ENCODE data around the gene DLGAP4.

The DLGAP4 gene

DNA sequence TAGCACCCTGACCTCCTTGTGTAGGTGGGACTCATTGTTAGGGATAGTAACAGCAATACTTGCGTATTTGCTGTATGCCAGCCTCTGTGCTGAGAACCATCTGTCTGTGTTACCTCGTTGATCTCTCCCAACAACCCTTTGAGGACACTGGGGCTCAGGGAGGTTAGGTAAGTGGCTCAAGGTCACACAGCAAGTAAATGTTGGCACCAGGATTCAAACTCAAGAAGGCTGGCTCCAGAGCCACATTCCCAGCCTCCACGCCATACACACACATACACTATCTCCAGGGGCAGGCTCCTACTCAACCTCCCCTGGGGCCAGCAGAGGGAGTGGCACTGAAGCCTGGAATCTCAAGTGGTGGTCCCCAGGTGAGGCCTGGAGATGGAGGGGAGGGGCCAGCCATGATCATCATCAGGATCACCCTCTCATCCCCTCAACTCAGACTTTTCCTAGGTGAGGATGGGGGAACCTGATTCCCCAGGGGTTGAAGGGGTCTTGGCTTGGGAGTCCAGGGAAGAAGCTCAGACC is 109.4 kb downstream of the DLGAP4 start:
- DNase-seq: no peak

DNA sequence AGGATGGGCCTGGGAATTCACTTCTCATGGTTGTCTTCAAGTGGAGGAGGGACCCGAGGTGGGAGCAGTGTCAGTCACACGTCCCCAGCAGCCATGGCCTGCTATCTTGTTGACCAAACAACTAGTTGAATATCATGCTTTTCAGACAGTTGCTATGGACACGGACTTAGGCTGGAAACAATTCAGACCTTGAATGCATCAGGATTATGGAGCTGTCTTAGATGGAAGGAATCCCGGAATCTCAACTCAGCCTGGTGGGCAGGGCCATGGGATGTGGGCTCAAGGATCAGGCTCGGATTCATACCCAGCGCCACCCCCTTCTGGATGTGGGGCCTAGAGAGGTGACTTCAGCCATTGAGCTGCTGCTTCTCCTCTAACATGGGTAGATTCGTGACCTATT is 112.6 kb downstream of the DLGAP4 start:
- DNase-seq: no peak

DNA sequence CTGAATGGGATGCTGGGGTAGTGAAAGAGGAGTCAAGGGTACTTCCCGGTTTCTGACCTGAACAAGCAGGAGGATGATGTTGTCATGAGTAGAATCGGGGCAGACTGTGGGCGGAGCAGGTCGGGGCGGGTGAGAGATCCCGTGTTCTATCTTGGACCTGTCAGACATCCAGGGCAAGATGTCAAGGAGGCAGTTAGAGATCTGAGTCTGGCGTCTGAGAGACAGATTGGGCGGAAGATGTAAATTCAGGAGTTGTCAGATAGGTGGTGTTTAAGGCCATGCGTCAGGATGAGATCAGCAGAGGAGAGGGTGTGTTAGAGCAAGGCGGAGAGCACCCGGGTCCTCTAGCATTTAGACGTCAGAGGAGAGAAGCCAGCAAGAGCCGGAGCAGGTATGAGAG is 115.5 kb downstream of the DLGAP4 start:
- DNase-seq: no peak

DNA sequence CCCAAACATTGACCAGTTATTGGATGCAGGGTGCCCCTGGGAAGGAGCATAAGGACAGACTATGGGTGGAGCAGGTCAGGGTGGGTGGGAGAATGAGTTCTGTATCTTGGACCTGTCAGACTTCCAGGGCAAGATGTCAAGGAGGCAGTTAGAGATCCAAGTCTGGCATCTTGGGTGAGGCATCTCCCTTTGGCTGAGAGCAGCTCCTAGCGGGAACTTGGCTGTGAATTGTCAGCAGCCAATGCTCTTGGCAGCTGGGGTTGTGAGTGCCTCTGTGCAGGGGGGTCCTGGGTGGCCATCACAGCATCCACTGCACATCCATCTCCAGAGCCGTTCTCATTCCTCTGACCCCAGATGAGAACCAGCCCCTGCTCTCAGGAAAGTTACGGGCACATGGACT is 118.2 kb downstream of the DLGAP4 start:
- no peak for DNase-seq

DNA sequence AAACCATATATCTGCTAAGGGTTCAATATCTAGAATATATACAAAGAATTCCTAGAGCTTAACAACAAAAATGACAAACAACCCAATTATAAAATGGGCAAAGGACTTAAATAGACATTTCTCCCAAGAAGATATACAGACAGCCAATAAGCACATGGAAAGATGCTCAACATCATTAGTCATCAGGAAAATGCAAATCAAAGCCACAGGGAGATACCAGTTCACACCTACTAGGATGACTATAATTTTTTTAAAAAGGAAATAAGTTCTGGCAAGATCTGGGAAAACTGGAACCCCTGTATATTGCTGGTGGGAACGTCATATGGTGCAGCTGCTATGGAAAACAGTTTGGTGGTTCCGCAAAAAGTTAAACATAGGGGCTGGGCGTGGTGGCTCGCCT is 119.0 kb downstream of the DLGAP4 start:
- no peak for DNase-seq

DNA sequence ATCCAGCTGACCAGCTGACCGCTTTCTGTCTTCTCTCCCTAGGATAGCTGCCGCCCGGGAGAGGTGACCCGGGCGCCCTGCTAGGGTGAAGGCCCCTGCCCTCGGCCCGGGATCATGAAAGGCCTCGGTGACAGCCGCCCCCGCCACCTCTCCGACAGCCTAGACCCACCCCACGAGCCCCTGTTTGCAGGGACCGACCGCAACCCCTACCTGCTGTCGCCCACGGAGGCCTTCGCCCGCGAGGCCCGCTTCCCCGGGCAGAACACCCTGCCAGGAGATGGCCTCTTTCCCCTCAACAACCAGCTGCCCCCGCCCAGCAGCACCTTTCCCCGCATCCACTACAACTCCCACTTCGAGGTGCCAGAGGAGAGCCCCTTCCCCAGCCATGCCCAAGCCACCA is 125.5 kb downstream of the DLGAP4 start:
- no peak for DNase-seq

DNA sequence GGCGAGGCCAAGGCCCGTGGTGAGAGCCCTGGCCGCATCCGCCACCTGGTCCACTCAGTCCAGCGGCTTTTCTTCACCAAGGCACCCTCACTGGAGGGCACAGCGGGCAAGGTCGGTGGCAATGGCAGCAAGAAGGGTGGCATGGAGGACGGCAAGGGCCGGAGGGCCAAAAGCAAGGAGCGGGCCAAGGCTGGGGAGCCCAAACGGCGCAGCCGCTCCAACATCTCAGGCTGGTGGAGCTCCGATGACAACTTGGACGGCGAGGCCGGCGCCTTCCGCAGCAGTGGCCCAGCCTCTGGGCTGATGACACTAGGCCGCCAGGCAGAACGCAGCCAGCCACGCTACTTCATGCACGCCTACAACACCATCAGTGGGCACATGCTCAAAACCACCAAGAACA is 126.0 kb downstream of the DLGAP4 start:
- DNase-seq: no peak

DNA sequence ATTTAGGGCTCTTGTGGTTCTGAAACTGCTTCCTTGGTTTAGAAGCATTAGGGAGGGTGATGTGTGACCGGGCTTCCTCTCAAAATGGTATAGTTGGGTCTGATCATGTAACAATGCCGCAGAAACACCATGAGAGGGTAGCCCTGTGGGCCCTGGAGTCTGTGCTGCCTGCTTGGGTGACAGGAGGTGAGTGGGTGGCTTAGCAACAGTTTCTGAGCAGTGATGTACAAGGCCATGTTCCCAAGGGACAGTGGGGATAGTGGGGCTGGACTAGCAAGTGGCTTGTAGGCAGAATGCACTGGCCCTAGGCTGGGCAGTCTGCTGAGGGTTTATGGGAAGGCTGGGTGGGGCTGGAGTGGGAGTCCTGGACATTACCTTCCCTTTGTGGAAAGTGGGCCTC is 128.2 kb downstream of the DLGAP4 start:
- no peak for DNase-seq

DNA sequence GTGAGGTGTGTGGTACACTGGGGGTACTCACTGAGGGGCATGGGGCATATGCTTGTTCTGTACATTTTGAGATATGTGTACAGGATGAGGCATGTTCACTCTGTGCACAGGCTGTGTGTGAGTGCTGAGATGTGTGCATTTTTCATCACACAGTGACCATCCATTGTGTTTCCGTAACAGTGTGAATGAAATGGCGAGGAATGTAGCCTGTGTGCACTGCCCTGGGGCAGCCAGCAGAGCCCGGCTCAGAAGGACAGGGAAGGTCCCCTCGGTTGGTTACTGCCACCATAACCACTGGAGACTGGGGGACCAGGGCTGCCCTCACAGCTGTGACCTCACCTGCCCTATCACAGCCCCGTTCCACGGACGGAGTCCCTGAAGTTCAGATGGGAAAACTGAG is 129.0 kb downstream of the DLGAP4 start:
- no peak for DNase-seq

DNA sequence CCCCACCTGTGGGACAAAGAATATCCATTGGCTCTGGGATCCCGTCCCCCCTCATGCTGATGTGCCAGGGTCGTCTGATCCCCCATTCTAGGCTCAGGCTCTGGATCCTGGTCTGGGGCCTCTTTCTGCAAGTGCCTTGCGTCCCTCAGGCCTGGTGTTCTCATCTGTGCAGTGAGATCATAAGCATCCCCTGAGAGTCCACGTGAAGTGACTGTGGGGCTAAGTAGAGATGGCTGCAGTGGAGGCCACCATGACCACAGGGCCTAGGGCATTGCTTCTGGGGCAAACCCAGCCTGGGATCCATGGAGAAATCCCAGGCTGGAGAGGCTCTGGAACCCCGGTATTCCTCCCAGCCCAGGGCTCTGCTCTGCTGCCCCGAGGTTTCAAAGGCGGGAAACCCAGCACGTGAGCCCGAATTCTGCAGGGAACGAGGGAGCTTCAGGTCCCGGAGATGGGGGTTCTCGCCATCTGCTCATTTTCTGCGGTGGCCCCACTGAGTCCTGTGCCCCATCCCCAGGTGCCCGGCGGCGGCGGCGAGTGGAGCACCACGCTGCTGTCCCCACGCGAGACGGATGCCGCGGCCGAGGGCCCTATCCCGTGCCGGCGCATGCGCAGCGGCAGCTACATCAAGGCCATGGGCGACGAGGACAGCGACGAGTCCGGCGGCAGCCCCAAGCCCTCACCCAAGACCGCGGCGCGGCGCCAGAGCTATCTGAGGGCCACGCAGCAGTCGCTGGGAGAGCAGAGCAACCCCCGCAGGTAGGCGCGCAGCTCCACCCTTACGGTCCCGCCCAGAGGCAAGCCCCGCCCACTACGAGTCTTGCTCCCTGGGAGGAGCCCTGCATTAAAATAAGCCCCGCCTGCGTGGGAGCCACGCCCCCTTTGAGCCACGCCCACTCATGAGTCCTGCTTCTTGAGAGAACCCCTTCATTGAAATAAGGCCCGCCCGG is 129.7 kb downstream of the DLGAP4 start:
- peak; percentile 79 for DNase-seq

DNA sequence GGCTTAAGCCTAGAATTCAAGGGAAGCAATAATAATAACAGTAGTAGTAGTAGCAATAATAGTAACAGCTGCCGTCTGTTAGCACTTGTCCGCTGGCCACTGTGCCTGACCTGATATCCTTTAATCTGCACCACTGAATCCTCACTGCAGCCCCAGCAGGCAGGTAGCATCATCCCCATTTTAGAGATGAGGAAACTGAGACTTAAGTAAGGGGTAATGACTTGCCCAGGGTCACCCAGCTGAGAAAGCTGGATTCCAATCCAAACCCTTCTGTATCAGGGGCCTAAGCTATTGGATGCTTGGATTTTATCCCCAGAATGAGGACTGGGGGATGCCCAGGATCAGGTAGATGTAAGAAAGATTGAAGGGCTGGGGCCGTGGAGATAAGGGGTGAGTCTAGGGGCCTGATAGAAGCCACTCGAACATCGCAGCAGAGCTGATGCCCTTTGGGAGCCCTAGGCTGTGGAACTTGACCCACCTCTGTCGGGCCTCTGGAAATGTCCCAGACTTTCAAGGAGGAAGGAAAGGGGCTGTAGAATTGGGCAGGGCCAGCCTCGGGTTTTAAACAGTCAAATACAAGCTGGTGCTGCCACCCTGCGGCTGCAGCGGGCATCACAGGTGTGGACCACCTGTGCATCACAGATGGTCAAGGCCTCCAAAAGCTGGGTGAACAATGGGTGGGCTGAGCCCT is 133.0 kb downstream of the DLGAP4 start:
- DNase-seq: peak; percentile 49

DNA sequence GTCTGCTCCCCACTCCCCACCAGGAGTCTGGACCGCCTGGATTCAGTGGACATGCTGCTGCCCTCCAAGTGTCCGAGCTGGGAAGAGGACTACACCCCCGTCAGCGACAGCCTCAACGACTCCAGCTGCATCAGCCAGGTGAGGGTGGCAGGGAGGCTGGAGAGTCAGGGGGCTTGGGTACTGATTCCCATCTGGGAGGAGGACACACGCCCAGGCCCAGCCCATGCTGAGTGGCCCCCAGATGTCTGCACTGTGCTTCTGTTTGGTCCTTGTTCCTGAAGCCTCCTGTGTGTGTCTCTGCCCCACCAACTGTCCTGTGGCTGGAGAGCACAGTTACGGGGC is 133.6 kb downstream of the DLGAP4 start:
- no peak for DNase-seq

DNA sequence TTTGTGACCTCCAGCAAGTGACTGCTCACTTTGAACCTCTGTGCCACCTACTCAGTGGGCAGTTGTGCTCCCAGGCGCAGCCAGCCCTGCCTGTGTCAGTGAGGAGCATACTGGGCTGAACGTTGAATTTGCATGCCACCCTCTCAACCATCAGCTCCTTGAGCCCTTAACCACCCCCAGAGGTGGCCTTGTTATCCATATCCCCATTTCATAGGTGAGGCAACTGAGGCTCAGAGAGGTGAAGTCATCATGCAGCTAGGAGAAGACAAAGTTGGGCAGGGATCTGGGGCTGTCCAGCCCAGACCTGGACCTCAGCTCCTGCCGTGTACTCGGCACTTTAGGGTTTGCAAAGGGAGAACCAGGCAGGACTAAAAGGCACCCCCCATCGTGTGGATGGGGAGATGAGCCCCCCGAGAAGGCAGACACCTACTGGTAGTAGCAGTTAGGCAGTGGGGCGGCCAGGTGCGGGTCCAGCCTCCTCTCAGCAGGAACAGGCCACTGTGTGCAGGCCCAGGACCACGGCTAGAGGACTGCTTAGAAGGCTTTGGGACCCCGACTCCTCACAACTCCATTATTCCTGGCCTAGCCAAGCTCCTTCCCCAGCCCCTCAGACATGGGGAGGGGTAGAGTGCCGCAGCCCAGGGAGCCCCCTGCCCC is 134.4 kb downstream of the DLGAP4 start:
- no peak for DNase-seq

DNA sequence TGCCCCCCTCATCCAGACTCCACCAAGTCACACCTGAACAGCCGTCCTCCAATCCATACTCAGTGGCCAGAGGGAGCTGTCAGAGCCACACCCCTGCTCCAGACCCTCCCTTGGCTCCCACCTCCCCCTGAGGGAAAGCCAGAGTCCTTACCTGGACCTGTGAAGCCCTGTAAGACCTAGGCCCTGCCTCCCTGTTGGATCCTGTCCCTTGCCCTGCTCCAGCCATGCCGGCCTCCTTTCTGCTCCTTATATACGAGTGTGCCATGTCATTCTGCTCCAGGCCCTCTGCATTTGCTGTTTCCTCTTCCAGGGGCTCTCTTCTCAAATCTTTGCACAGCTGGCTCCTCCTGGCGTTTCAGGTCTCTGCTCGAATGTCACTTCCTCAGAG is 134.9 kb downstream of the DLGAP4 start:
- no peak for DNase-seq

DNA sequence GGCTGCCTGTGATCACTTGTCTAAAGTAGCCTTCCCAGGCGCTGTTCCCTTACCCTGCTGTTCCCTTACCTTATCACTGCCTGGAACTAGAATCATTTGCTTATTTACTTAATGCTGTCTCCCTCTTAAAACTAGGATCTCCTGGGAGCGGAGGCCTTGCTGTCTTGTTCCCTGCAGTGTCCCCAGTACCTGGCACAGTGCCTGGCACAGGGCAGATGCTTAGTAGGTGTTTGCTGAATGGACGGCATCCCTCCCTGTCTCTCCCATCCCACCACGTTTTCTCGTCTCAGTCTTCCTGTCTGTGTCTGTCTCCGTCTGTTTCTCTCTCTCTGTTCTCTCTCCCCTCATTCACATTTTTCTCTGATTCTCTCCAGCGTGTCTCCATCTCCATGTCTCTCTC is 135.3 kb downstream of the DLGAP4 start:
- DNase-seq: no peak

DNA sequence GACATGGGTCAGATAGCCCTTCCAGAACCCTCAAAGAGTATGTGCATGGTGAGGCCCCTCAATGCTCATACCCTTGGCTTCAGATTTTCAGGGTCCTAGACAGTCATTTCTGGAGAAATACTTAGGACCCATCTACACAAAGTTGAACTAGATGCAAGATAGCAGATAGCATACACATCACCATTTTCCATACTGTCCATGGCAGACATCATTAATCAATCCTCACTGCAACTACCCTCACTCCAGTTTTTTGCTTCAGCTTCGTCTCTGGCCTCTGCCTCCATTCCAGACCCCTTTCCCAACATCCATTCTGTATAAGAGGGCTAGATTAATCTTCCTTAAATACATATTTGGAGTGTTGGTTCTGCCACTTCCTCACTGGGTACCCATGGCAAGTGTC is 139.7 kb downstream of the DLGAP4 start:
- DNase-seq: no peak

DNA sequence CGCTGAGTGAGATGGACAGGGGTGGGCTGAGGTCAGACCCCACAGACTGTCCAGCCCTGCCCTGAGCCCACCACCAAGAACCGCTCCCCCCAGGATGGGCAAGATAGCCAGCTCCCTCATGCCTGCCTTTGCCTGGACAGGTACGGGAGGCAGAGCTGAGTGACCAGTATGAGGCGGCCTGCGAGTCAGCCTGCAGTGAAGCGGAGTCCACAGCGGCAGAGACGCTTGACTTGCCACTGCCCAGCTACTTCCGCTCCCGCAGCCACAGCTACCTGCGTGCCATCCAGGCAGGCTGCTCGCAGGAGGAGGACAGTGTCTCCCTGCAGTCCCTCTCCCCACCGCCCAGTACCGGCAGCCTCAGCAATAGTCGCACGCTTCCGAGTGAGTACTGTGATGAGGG is 140.4 kb downstream of the DLGAP4 start:
- DNase-seq: no peak

DNA sequence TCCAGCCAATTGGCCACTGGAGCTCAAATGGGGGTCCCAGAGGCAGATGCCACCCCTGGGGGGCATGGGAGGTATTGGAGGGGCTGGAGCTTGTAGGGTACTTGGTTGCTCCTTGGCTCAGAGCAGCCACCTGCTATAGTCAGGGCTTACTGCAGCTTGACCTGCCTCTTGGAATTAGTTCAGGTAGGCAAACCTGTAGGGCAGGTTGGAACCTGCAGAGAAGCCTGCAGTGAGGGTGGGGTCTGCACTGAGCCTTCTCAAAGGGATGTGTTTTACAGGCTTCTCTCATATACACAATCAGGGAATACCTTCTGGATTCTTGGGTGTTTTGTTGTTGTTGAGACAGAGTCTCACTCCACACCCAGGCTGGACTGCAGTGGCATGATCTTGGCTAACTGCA is 141.0 kb downstream of the DLGAP4 start:
- DNase-seq: no peak

DNA sequence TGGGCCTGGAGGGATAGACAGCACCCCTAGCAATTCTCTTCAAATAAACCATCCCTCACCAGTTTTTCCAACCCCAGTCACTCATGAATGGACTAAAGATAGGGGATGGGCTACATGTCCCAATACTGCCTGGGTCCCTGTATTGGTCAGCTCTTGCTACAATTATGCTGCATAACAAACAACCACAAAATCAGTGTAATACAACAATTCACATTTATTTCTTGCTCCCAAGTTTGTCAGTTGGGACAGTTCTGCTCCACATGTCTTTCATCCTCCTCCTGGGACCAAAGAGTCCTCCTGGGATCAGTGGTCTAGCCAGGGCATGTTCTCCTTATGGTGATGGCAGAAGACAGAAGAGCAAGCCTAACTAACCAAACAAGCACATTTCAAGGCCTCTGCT is 143.5 kb downstream of the DLGAP4 start:
- DNase-seq: no peak

DNA sequence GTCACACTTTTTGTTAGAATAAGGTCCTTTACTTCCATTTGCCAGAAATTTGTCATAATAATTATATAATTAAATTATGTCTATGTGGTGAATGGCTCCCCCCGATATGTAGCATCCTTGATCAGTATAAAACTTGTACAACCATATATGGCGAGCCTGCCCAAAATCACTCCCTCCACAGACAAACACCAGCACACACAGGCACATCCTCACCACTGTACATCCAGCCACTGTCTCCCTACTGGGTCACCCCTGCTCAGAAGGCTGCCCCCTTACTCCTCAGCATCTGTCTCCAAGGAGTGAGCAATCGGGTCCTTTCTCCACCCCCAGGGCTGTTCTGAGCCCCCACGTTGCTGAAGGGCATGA is 148.2 kb downstream of the DLGAP4 start:
- no peak for DNase-seq

DNA sequence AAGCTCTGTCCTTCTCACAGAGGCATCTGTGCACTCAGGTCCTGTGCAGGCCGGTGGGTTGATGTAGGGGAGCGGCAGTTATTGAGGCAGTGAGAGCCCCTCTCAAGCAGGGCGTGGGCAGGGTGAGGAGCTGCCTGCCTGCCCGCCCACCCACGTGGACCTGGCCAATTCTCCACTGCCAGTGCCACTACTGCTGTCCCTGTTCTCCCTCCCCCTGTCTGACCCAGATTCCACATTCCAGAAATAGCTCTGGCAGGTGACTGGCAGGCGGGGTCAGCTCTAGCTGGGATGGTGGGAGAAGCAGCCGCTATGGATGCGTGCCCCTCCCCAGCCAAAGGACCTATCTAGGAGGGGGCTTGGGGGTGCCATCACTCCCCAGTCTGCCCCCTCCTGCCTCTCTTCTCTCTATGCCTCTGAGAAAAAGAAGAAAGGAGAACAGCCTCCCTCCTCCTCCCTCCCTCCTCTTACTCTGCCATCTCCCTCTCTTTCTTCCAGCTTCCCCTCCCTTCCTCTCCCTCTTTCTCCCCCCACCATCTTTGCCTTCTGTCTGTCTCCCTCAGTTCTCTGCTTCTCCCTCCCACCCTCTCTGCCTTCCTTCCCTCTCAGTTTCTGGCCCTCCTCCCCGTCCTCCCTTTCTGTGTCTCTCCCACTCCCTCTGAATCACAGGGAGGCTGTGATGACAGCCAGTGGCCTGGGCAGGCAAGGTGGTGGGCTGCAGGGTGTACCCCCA is 148.7 kb downstream of the DLGAP4 start:
- no peak for DNase-seq

DNA sequence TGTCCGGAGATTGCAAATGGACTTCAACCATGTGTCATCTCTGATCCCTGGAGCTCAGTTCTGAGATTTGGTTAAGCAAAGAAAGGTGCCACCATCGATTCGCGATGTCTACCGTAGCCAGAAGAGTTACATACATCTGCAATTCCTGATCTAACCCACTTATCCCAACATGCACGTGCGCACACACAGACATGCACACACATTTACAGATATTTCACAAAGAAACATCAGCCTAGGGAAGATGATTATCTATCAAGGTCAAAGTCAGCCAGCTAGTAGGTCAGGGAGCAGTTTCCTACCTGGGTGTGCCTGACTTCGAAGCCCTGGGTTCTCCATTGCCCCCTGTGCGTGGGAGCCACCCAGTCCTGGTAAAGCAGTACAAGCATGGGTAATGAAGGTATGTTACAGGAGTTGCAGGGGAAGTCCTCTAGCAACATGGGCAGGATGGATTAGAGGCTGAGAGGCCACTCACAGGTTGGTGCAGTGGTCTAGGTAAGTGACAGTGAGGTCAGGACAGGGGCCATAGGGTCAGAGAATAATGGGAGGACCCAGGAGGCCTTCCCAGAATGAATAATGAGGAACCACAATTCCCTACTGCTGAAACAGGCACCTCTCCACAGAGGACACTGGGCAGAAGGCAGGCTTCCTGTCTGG is 150.0 kb downstream of the DLGAP4 start:
- no peak for DNase-seq

Data from stimulated activated naive CD4-positive, alpha-beta T cell treated with Interleukin-2 at 50 U/mL for 16 hours (primary cell).